DOHH2 (cell line): ENCODE results near the gene IGFALS.

ENCODE experiments used
- EZH2phosphoT487 ChIP-seq: fragments of 200-600 bp; sonication (generic); IDR thresholded peaks from 2 replicates; pipeline ENCODE4 v1.6.1; 2017; ENCODE audit warnings: borderline replicate concordance, mild to moderate bottlenecking, antibody characterized with exemption, low read length, moderate library complexity, mixed read lengths
- TF ChIP-seq, protein P1 (sequence below): fragments of 200-600 bp; sonication (generic); IDR thresholded peaks from one replicate; pipeline ENCODE4 v1.5.1; 2014; ENCODE audit warnings: antibody characterized with exemption, mild to moderate bottlenecking, low read depth, low read length; ENCODE audit not compliant: poor library complexity, severe bottlenecking

DNA sequence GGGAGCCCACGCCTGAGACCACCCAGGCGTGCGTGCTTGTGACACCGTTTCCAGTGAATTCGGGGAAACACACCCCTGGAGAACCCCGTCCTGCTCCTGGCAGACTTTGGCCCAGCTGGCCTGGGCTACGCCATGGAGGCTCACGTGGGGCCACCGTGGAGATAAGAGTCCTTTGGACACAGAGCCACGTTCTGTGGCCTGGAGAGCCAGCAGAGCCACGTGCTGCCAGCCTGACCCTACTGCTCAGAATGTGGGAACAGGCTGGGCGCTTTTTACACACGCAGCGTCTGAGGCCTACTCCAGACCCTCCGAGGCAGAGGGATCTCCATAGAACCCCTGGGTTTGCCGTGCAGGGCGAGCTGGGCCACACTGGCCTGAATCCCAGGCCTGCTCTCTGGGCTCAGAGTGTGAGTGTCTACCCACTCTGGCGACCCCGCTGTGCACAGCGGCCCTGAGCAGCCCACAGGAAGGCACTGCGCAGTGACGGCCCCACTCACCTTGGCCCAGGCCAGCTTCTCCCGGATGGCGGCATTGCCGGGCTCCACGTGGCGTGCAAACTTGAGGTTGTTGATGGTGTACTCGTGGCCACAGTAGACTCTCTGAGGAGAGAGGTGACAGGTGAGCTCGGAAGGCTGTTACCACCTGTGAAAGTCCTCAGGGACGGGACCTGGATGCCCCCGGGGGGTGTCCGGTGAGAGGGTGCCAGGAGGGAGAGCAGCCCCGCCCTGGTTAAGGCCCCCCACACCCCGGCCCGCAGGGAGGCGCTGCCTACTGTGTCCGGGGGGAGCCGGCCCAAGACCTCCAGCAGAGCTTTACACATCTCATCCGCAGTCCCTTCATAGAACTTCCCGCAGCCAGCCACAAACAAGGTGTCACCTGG lies 23.1 kb upstream of the IGFALS start:
- TF ChIP-seq, protein P1, sequence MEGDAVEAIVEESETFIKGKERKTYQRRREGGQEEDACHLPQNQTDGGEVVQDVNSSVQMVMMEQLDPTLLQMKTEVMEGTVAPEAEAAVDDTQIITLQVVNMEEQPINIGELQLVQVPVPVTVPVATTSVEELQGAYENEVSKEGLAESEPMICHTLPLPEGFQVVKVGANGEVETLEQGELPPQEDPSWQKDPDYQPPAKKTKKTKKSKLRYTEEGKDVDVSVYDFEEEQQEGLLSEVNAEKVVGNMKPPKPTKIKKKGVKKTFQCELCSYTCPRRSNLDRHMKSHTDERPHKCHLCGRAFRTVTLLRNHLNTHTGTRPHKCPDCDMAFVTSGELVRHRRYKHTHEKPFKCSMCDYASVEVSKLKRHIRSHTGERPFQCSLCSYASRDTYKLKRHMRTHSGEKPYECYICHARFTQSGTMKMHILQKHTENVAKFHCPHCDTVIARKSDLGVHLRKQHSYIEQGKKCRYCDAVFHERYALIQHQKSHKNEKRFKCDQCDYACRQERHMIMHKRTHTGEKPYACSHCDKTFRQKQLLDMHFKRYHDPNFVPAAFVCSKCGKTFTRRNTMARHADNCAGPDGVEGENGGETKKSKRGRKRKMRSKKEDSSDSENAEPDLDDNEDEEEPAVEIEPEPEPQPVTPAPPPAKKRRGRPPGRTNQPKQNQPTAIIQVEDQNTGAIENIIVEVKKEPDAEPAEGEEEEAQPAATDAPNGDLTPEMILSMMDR, result no peak
- no peak for TF ChIP-seq EZH2phosphoT487
